Activated CD4-positive, CD25-positive, alpha-beta regulatory T cell treated with anti-CD3 and anti-CD28 coated beads, Interleukin-2, amount 50 U/mL, for 72 hours (primary cell): ENCODE results near the gene HSD17B2.

ENCODE experiments used
- DNase-seq: peaks from one replicate; pipeline ENCODE4 v3.0.0; 2021

Gene HSD17B2

GRCh38 chr16:82050909-82051357 lies 15.9 kb downstream of the HSD17B2 start:
- no peak for DNase-seq

- DNase-seq, result no peak
Measured at GRCh38 chr16:82051656-82052055, 16.6 kb downstream of the HSD17B2 start.

GRCh38 chr16:82055117-82055516 lies 20.1 kb downstream of the HSD17B2 start:
- DNase-seq, result no peak

- DNase-seq, result no peak
Measured at GRCh38 chr16:82055728-82056549, 20.9 kb downstream of the HSD17B2 start.

- no peak for DNase-seq
Measured at GRCh38 chr16:82056550-82056896, 21.5 kb downstream of the HSD17B2 start.

GRCh38 chr16:82059161-82059982 lies 24.3 kb downstream of the HSD17B2 start:
- DNase-seq, result no peak

GRCh38 chr16:82059983-82060421 lies 24.9 kb downstream of the HSD17B2 start:
- DNase-seq, result no peak

- no peak for DNase-seq
Measured at GRCh38 chr16:82061861-82062525, 26.9 kb downstream of the HSD17B2 start.

GRCh38 chr16:82062645-82063058 lies 27.6 kb downstream of the HSD17B2 start:
- no peak for DNase-seq

- no peak for DNase-seq
Measured at GRCh38 chr16:82063456-82064082, 28.5 kb downstream of the HSD17B2 start.

- no peak for DNase-seq
Measured at GRCh38 chr16:82067042-82067803, 32.2 kb downstream of the HSD17B2 start.

GRCh38 chr16:82067804-82068325 lies 32.8 kb downstream of the HSD17B2 start:
- no peak for DNase-seq

GRCh38 chr16:82070656-82071369 lies 35.8 kb downstream of the HSD17B2 start:
- DNase-seq, result no peak

GRCh38 chr16:82071421-82071820 lies 36.4 kb downstream of the HSD17B2 start:
- no peak for DNase-seq

GRCh38 chr16:82072313-82072712 lies 37.3 kb downstream of the HSD17B2 start:
- no peak for DNase-seq

- no peak for DNase-seq
Measured at GRCh38 chr16:82074019-82074558, 39.0 kb downstream of the HSD17B2 start.

- no peak for DNase-seq
Measured at GRCh38 chr16:82078125-82078524, 43.1 kb downstream of the HSD17B2 start.

GRCh38 chr16:82079892-82080291 lies 44.8 kb downstream of the HSD17B2 start:
- DNase-seq, result no peak

- no peak for DNase-seq
Measured at GRCh38 chr16:82081264-82081663, 46.2 kb downstream of the HSD17B2 start.

- no peak for DNase-seq
Measured at GRCh38 chr16:82082097-82082496, 47.0 kb downstream of the HSD17B2 start.
